ENCODE results near the gene MBD3L2.
A peak's percentile ranks its signal among the peaks of the same experiment; 100 is the strongest.
"Not testable (repeated sequence)": the region's sequence is repeated elsewhere in the genome, so short reads cannot be mapped to it uniquely, and the experiment has no call there.

The MBD3L2 gene

DNA sequence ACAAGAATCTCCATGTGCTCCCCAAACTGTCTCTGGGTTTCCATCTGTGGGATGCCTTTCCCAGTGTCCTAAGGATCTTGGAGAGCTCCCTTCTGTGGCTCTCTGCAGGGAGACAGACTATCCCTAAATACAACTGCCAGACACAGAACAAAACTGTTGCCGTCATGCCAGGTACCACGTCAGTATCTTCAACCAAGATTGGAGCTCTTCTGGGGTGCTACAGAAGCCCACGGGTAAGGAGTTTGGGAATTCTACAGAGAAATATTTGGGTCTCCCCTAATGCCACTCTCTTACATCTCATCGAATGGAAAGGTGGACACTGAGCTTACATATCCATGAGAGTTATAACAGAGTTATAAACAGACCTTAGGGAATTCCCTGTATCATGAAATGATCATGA, 14.2 kb downstream of the MBD3L2 start:
- no peak for DNase-seq

DNA sequence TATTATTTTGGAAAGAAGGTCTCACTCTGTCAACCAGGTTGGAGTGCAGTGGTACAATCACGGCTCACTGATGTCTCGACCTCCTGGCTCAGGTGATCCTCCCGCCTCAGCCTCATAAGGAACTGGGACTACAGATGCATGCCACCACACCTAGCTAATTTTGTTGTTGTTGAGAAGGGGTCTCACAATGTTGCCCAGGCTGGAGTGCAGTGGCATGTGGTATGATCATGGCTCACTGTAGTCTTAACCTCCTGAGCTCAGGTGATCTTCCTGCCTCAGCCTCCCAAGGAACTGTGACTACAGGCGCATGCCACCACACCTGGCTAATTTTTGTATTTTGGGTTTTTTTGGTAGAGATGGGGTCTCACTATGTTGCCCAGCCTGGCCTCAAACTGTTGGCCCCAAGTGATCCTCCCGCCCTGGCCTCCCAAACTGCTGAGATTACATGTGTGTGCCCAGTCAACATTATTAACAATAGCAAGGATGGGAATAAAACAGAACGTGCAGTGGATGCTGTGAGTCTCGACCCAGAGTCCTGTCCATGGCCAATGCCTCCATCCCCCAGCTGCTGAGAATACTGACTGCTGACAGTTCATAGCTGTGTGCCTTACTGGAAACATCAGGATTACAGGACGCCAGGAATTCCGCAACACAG, 14.8 kb downstream of the MBD3L2 start:
- no peak for DNase-seq

DNA sequence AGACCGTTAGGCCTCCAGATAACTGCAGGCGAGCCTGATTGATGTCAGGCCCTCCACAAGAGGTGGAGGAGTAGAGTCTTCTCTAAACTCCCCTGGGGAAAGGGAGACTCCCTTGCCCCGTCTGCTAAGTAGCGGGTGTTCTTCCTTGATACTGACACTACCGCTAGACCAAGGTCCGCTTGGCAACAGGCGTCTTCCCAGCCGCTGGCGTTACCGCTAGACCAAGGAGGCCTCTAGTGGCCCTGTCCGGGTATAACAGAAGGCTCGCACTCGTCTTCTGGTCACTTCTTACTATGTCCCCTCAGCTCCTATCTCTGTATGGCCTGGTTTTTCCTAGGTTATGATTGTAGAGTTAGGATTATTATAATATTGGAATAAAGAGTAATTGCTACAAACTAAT, 18.0 kb downstream of the MBD3L2 start:
- DNase-seq: not testable (repeated sequence)

DNA sequence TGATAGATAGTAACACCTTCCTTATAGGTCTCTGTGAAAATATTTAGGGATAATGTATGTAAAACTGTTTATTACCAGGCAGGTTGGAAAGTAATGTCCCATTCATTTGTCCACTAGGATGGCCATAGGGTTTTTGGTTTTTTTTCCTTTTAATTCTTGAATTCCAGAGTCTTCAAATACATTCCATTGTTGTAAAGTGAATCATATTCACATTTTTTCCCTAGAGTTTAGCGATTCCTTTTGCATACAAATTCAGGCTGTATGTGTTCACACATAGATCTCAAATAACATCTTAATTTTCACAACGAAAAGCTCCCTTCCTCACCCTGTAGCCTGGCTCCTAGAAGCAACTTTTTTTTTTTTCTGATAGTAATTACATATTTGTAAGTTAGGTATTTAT, 18.6 kb downstream of the MBD3L2 start:
- no peak for DNase-seq

DNA sequence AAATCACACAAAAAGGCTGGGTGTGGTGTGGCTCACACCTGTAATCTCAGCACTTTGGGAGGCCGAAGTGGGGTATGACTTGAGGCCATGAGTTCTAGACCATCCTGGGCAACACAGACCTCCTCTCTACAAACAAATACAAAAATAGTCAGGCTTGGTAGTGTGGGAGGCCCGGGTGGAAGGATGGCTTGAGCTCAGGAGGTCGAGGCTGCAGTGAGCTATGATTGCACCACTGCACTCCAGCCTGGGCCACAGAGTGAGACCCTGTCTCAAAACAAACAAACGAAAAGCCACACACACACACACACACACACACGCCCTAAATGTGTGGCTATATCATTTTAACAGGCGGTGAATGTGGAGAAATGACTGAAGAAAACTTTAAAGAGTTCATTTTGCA, 19.5 kb downstream of the MBD3L2 start:
- no peak for DNase-seq

DNA sequence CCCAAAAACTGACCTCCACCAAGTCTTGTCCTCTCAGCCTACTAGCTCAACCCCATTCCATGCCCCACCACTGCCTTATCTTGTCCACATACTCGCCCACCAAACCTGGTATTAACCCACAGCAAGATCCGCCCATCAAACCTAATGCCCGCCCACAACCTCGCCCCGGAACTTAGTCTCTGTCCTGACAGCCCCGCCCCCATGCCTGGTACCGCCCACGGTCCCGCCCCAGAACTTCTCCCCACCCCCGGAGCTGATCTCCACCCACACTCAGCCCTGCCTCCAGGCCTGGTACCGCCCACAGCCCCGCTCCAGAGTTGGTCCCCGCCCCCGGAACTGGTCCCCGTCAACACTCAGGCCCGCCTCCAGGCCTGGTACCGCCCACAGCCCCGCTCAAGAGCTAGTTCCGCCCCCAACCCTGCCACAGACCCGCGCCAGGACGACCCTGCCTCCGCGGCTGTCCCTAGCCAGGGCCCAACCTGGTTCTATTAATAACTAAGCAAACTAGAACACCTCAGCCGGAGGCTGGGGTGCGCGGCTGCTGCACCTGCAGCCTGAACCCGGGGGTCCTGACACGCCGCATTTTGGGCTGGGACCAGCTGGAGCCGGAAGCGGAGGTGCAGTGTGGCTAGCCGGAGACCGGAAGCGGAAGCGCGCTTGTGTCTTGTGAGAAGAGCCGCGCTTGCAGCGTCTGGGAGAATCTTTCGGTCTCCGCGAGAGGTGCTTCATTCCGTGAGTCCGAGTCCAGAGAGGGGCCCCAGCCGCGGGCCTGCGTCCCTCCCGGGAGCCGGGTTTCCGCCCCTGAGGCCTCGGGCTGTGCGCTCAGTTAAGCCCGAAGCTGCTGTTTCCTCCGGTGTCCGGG, 20.2 kb downstream of the MBD3L2 start, which contains the start of gene ZNF557:
Gene ZNF557, plus strand, starts transcription at position 662 of the 862 bp plus-strand sequence. CDS start 5,372 bp downstream, outside the sequence.
- DNase-seq: peak; percentile 96

DNA sequence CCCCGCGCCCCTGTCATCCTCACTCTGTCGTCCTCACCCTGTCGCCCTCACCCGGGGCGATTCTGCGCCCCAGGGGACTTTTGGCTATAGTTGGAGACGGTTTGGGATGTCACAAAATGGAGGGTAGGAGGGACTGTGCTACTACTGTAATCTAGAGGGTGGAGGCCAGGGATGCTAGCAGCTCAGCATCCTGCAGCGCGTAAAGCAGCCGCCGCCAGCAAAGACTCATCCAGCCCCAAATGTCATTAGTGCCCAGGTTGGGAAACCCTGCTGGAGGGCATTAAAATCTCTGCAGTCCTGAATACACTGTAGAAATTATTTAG, 20.7 kb downstream of the MBD3L2 start:
- no peak for DNase-seq

DNA sequence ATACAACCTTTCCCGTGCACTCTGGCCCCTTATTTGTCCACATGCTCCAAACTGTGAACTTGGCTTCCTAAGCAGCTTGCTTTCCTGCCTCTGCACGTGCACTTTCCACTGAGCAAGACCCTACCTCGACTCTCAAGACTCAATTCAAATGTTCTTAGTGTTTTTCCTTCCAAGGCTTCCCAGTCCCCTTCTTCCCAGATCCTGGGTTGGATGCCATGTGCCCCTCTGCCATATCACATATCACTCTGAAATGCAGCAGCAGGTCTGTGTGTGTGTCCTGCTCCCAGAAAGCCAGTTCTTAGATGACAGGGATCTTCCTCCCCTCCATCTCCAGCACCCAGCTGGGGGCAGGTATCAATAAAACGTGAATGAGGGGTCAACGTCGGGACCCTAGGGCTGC, 23.4 kb downstream of the MBD3L2 start:
- no peak for DNase-seq

DNA sequence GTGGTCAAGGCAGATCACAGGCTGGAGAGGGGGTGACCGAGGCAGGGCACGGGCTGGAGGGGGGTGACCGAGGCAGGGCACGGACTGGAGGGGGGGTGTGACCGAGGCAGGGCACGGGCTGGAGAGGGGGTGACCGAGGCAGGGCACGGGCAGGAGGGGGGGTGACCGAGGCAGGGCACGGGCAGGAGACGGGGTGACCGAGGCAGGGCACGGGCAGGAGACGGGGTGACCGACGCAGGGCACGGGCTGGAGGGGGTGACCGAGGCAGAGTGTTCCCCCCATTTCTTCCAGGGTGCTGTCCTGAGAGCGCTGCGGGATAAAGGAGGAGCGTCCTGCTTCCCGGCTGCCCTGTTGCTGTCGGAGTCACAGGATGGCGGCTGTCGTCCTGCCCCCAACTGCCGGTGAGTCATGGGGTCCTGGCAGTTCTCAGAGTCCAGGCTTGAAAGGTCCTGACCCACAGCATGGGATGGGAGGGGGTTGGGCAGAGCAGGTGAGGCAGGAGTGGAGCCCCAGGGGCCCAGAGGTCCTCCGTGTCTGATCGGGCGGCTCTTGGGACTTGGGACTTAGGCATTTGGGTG, 25.7 kb downstream of the MBD3L2 start:
- no peak for DNase-seq

DNA sequence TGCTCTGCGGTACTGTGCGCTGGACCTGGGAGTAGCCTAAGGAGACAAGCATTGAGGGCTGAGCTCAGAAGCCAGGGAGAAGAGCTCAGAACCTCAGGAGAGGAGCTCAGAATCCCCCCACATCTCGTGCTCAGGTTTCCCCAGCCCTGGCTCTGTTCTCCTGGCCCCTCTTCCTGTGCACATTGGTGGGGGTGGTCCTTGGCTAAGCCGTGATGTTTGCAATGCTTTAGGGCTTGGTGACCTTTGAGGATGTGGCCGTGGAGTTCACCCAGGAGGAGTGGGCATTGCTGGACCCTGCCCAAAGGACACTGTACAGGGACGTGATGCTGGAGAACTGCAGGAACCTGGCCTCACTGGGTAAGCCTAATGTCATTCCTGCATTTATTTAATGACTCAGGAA, 27.0 kb downstream of the MBD3L2 start:
- DNase-seq: no peak

DNA sequence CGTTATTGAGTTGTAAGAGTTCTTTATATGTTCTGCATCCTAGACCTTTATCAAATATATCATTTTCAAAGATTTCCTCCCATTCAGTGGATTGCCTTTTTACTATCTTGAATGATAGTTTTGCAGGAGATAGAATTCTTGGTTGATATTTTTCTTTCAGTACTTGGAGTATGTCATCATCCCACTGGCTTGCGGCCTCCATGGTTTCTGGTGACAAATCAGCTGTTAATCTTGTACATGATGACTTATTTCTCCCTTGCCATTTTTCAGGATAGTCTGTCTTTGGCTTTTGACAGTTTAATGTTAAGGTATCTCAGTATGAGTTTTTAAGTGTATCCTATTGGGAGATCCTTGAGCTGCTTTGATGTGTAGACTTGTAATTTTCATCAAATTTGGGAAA, 28.9 kb downstream of the MBD3L2 start:
- no peak for DNase-seq

DNA sequence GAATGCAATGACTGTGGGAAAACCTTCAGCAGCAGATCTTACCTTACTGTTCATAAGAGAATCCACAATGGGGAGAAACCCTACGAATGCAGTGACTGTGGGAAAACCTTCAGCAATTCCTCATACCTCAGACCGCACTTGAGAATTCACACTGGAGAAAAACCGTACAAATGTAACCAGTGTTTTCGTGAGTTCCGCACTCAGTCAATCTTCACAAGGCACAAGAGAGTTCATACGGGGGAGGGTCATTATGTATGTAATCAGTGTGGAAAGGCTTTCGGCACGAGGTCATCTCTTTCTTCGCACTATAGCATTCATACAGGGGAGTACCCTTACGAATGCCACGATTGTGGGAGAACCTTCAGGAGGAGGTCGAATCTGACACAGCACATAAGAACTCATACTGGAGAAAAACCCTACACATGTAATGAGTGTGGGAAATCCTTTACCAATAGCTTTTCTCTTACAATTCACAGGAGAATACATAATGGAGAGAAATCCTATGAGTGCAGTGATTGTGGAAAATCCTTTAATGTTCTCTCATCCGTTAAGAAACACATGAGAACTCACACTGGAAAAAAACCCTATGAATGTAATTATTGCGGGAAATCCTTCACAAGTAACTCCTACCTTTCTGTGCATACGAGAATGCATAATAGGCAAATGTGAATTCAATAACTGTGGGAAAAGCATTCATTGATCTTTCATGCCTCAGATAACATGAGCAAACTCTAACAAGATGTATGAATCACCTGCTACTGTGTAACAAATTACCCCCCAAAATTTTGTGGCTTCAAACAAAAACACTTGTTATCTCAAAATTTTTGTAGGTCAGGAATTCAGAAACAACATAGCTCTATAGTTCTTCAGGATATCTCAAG, 34.2 kb downstream of the MBD3L2 start:
- no peak for DNase-seq

DNA sequence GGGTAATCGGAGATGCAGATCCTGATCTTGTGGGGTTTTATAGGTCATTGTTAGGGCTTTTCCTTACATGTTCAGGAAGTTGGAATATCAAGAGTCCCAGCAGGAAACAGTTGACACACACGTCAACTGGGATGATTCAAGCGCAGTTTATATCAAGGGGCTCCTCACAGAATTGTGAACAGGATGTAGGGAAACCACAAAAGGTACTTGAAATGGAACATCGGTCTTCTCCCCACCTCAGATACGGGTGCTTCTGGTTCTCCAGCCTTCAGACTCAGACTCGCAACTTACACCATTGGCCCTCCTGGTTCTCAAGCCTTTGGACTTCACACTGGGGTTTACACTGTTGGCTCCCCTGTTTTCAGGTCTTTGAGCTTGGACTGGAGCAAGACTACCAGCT, 39.9 kb downstream of the MBD3L2 start:
- DNase-seq: no peak

DNA sequence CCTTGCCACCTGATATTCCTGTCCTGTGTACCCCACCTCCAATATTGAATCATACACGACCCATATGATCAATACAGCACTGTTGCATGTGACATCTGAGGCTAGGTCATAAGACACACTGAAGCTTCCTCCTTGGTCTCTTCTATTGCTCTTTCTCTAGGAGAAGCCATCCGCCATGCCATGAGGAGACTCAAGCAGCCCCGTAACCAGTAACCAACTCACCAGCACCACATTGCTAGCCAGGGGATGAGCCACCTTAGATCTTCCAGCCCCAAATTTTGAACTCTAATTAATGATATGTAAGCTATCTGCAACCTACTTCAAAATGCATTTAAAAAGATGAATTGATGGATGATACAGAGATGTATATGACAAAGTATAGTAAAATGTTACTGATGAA, 49.0 kb downstream of the MBD3L2 start:
- no peak for DNase-seq

DNA sequence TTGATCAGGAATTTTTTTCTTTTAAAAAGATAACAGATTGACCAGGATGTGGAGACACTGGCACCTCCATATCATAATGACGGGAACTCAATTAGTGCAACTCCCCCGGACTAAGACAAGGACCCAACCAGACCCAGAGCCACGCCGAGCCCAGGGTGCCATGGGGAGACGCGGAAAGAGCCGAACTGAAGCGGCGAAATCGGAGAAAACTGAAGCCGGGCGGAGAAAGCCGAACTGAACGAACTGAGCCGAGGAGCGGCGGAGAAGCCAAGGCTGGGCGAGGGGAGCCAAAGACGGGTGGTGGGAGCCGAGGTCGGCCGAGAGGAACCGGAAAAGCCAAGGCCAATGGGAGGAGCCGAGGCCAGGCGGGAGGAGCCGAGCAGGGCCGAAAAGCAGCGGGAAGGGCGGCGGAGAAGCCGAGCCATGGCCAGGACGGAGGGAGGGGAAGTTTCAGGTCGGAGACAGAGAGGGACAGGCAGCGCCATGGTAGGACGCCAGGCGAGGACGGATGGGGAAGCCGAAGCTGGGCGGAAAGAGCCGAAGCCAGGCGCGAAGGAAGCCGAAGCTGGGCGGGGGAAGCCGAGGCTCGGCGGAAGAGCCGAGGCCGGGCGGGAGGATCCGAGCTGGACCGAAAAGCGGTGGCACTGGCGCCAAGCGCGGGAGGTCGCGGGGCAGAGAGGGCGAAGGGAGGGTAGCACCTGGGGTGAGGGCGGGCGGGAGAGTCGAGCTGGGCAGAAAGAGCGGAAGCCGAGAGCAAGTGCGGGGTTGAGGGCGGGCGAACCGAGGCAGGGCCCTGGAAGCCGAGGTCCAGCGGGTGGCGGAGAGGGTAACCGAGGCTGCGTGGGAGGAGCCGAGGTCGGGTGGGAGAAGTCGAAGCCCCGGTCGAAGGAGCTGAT, 49.8 kb downstream of the MBD3L2 start:
- DNase-seq: peak; percentile 96

DNA sequence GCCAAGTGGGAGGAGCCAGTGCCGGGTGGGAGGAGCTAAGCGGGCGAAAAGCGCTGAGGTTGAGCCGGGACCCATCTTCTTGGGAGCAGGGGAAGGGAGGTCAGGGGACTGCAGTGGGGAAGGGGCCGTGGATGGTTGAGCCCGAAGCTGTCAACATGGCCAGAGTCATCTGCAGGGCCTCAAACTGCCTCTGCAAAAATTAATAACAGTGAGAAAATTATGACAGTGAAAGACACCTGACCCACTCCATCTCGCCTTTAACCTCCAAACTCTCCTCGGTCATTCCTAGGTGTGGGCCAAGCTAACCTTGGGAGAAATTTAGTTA, 50.4 kb downstream of the MBD3L2 start:
- DNase-seq: no peak

Measured in GDM1 (cell line).